Gastroesophageal sphincter (tissue), 4 donors: ENCODE measurements around the gene MYO3B. TPM values are rescaled to one million over a fixed set of nuclear protein-coding genes. Genes with fewer than 3 reads are reported as not detected.
"Not testable (repeated sequence)": the region's sequence is repeated elsewhere in the genome, so short reads cannot be mapped to it uniquely, and the experiment has no call there.

ENCODE experiments used
- ATAC-seq: fragments of 150-250 bp; one replicate; pipeline ENCODE4 v1.9.1; 2016; ENCODE audit warnings: mild to moderate bottlenecking, moderate library complexity
- H3K27ac ChIP-seq, 4 donors: fragments of 200-600 bp; sonication (generic) in 3 of 4; 1 replicate in 3 of 4; 2 replicates in 1 of 4; pipeline ENCODE4 v1.5.1; 2016 to 2019
- H3K27me3 ChIP-seq: fragments of 200-600 bp; sonication (generic); one replicate; pipeline ENCODE4 v1.5.1; 2019
- H3K36me3 ChIP-seq, 2 donors: fragments of 200-600 bp; sonication (generic); one replicate each; pipeline ENCODE4 v1.5.1; 2019; ENCODE audit warnings: control low read depth in 1 of 2
- H3K4me1 ChIP-seq, 3 donors: fragments of 200-600 bp; sonication (generic); 1 replicate in 2 of 3; 2 replicates in 1 of 3; pipeline ENCODE4 v1.5.1; 2016 to 2019; ENCODE audit warnings: control low read depth in 2 of 3
- H3K4me3 ChIP-seq, 2 donors: fragments of 200-600 bp; sonication (generic); one replicate each; pipeline ENCODE4 v1.5.1; 2019; ENCODE audit warnings: mild to moderate bottlenecking in 1 of 2, moderate library complexity in 1 of 2
- H3K9me3 ChIP-seq, 3 donors: fragments of 200-600 bp; sonication (generic); one replicate each; pipeline ENCODE4 v1.5.1; 2017 to 2019; ENCODE audit warnings: control low read depth in 2 of 3
- CTCF ChIP-seq, 4 experiments: fragments of 200-600 bp in 2 of 4; fragments of 450-650 bp in 2 of 4; sonication (generic) in 1 of 4; IDR thresholded peaks; one replicate each; pipeline ENCODE4 v1.5.1; 2017 to 2019; ENCODE audit warnings: antibody characterized with exemption in 4 of 4, mild to moderate bottlenecking in 2 of 4, moderate library complexity in 2 of 4
- EP300 ChIP-seq: sonication (generic); formaldehyde crosslinking; IDR thresholded peaks from one replicate; pipeline ENCODE4 v1.6.1; 2017; ENCODE audit warnings: antibody characterized with exemption, mild to moderate bottlenecking
- POLR2A ChIP-seq, 2 donors: fragments of 450-650 bp; IDR thresholded peaks; one replicate each; pipeline ENCODE4 v1.6.1; 2017; ENCODE audit warnings: antibody characterized with exemption in 2 of 2, mild to moderate bottlenecking in 2 of 2, moderate library complexity in 1 of 2
- POLR2AphosphoS5 ChIP-seq: sonication (generic); formaldehyde crosslinking; IDR thresholded peaks from one replicate; pipeline ENCODE4 v1.6.1; 2017; ENCODE audit warnings: antibody characterized with exemption
- WGBS, 2 donors: methylation state at CpG; one replicate each; pipeline ENCODE4 v1.1.5; 2018; ENCODE audit warnings: low coverage in 1 of 2; 5-methylcytosine and 5-hydroxymethylcytosine counted together
- total RNA-seq, 4 donors: library from RNA; depleted of rRNA; stranded (reverse); fragments of >200 nt; gene quantifications; one replicate each; pipeline ENCODE4 v1.1.0, GENCODE V29; 2016

Gene MYO3B
- total RNA-seq, 4 donors from 2014 or later: not detected

GRCh38 chr2:170548304-170548703, 370.4 kb downstream of the MYO3B start:
- ATAC-seq: no peak
- Histone ChIP-seq H3K4me1 (no peaks in the 10 kb centered on the region), H3K27me3 (no peaks in the 10 kb centered on the region), H3K9me3 (peaks cover 0 to 31% (median 0%) of the 10 kb centered on the region in 3 donors), H3K4me3 (no peak overlapping the region), H3K27ac (no peak overlapping the region), H3K36me3 (no peaks in the 10 kb centered on the region)
- WGBS, 2 donors: 80% methylated on average over 2 of the region's 2 CpGs; no CpG with 5 or more reads in 1 of the 2 donors
- TF ChIP-seq POLR2A (IDR thresholded peaks at IDR 0.05): no peak
- TF ChIP-seq POLR2AphosphoS5: no peak
- TF ChIP-seq EP300: no peak
- no peak for TF ChIP-seq CTCF (IDR thresholded peaks at IDR 0.05)

- H3K4me3 ChIP-seq: no peak overlapping the region
- ATAC-seq: no peak
- peaks cover 0 to 15% (median 0%) of the 10 kb centered on the region in 3 donors for H3K9me3 ChIP-seq
- H3K36me3 ChIP-seq: no peaks in the 10 kb centered on the region
- no peak overlapping the region for H3K27ac ChIP-seq
- WGBS, 2 donors: 81 to 90% methylated on average over 2 of the region's 2 CpGs
- no peaks in the 10 kb centered on the region for H3K27me3 ChIP-seq
- TF ChIP-seq EP300 (no peak), POLR2AphosphoS5 (no peak), POLR2A (IDR thresholded peaks at IDR 0.05) (no peak), CTCF (IDR thresholded peaks at IDR 0.05) (no peak)
- H3K4me1 ChIP-seq: peaks cover 0 to 13% (median 6%) of the 10 kb centered on the region in 3 donors
Measured at GRCh38 chr2:170550501-170550900, 372.6 kb downstream of the MYO3B start.

- not testable (repeated sequence) for H3K27ac ChIP-seq, H3K4me3 ChIP-seq, H3K27me3 ChIP-seq, ATAC-seq, H3K36me3 ChIP-seq
- peaks cover 0 to 13% (median 6%) of the 10 kb centered on the region in 3 donors for H3K4me1 ChIP-seq
- peaks cover 0 to 15% (median 0%) of the 10 kb centered on the region in 3 donors for H3K9me3 ChIP-seq
Measured at GRCh38 chr2:170551899-170552298, 374.0 kb downstream of the MYO3B start.

GRCh38 chr2:170553748-170554147, 375.8 kb downstream of the MYO3B start:
- 62 to 66% methylated on average over 3 to 4 of the region's 4 CpGs for WGBS, 2 donors
- Histone ChIP-seq H3K27me3 (no peaks in the 10 kb centered on the region), H3K27ac (no peak overlapping the region), H3K36me3 (no peaks in the 10 kb centered on the region), H3K4me3 (no peak overlapping the region), H3K4me1 (peaks cover 0 to 13% (median 6%) of the 10 kb centered on the region in 3 donors), H3K9me3 (peaks cover 0 to 15% (median 0%) of the 10 kb centered on the region in 3 donors)
- no peak for ATAC-seq
- no peak for TF ChIP-seq POLR2AphosphoS5
- TF ChIP-seq EP300: no peak
- no peak for TF ChIP-seq POLR2A (IDR thresholded peaks at IDR 0.05)

- Histone ChIP-seq H3K27me3 (no peaks in the 10 kb centered on the region), H3K36me3 (no peaks in the 10 kb centered on the region), H3K27ac (peak overlapping the region in 3 of 4 donors; percentile 24 to 51 (median 44)), H3K9me3 (peaks cover 0 to 15% (median 0%) of the 10 kb centered on the region in 3 donors), H3K4me1 (peaks cover 0 to 17% (median 6%) of the 10 kb centered on the region in 3 donors), H3K4me3 (no peak overlapping the region)
- peak; percentile 36 for ATAC-seq
- 43 to 49% methylated on average over 7 of the region's 7 CpGs for WGBS, 2 donors
- TF ChIP-seq CTCF (IDR thresholded peaks at IDR 0.05) (no peak), EP300 (no peak), POLR2A (IDR thresholded peaks at IDR 0.05) (no peak), POLR2AphosphoS5 (peak; percentile 70)
Measured at GRCh38 chr2:170554278-170554955, 376.5 kb downstream of the MYO3B start.

- no peak for TF ChIP-seq POLR2A (IDR thresholded peaks at IDR 0.05)
- no peak for TF ChIP-seq POLR2AphosphoS5
- TF ChIP-seq EP300: no peak
- TF ChIP-seq CTCF (IDR thresholded peaks at IDR 0.05): no peak
- no peaks in the 10 kb centered on the region for H3K36me3 ChIP-seq
- H3K27ac ChIP-seq: no peak overlapping the region
- no peak for ATAC-seq
- H3K4me1 ChIP-seq: peaks cover 0 to 17% (median 0%) of the 10 kb centered on the region in 3 donors
- no peaks in the 10 kb centered on the region for H3K9me3 ChIP-seq
- no peaks in the 10 kb centered on the region for H3K27me3 ChIP-seq
- no peak overlapping the region for H3K4me3 ChIP-seq
Measured at GRCh38 chr2:170562928-170563327, 385.0 kb downstream of the MYO3B start.
